GM19043 (cell line): ENCODE data around the gene NUDT4.
"Not testable (repeated sequence)": the region's sequence is repeated elsewhere in the genome, so short reads cannot be mapped to it uniquely, and the experiment has no call there.

ENCODE experiments used
- ATAC-seq: cut with Tn5 transposase; IDR thresholded peaks from one replicate; pipeline ENCODE4 v1.9.1; 2021; ENCODE audit warnings: low read depth; ENCODE audit not compliant: unreplicated experiment

NUDT4 gene

DNA sequence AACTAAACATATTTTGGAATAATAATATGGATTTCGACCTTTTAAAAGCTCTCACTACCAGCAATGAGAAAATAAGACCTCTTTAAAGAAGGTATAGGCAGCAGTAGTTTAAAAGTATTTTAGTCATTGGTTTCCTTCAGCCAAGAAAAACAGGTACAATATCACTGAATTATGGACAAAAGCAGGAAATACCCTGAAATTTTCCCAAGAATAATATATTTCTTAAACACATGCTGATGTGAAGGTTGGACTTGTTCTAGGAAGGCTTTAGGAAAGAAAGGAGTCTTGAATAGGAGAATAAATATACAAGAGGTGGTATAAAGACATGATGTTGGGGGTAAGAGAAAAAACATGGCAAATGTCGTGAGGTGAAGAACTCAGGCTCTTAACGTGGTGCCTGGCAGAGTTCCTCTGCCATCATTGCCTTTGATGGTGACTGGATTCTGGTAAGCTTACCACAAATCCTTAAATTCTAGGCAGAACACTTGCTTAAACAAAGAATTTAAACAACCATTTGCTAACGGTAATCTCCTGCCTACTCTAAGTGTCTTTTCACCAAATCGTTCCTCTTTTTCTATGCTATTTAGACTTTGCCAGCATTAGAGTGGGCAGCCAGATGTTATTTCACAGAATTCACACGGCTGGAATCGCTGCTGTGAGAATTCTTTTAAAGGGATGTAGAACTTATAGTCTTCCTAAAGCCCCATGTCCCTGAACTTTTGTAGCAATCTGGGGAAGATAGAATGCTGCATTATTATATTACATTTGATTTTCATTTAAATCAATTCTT, 11.9 kb upstream of the NUDT4 start:
- ATAC-seq: no peak

DNA sequence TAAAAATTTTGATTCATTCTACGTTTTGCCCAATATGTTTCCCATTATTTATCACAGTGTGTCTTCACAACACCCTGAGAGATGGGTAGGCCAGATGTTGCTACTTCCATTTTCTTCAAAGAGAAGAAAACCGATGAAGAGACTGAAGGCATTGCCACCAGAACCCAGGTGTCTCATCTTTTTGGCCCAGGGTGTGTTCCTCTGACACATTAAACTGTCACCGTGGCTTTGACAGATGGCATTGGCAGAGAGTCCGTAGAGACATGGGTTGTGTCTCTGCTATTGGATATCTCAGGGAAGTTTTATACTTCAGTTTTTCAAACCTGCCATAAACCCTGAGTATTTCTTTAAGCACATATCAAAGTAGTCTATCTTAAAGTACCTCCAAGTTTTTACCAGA, 11.3 kb upstream of the NUDT4 start:
- no peak for ATAC-seq

DNA sequence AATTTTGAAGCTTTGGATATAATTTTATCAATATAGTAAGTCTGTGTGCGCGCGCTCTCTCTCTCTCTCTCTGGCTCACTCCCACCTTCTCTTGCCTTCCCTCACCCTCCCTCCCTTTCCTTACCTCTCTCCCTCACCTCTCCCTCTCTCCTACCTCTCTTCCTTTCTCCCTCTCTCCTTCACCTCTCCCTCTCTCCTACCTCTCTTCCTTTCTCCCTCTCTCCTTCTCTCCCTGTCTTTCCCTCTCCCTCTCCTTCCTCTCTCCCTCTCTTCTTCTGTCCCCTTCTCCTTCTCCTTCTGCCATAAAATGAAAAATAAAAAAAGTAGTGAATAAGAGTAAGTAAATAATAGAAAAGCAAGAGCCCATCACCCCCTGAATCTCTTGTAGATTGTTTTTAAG, 9.0 kb upstream of the NUDT4 start:
- no peak for ATAC-seq

DNA sequence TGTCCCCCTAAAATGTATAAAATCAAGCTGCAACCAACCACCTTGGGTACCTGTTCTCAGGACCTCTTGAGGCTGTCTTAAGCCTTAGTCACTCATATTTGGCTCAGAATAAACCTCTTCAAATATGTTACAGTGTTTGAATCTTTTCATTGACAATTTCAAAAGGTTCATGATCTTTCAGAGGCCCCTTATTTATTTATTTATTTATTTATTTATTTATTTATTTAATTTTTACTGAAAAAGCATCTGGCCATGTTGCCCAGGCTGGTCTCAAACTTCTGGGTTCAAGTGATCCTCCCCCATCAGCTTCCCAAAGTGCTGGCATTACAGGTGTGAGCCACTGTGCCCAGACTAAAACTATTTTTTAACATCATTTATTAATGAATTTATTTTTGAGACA, 8.2 kb upstream of the NUDT4 start:
- ATAC-seq: no peak

DNA sequence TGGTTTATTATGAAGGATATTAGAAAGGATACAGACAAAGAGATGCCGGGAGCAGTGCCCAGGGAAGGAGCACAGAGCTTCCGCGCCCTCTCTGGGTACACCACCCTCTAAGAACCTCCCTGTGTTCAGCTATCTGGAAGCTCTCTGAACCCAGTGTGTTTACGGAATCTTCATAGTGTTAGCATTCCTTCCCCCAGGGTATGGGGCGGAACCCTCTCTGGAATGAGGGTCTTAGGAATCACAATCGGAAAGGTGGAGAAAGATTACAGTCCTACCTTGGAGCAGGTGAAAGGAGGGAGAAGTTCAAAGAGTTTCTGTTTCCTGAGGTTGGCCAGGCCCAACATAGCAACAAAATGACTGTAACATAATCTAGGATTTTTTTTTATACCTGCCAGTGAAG, 6.8 kb upstream of the NUDT4 start:
- no peak for ATAC-seq

DNA sequence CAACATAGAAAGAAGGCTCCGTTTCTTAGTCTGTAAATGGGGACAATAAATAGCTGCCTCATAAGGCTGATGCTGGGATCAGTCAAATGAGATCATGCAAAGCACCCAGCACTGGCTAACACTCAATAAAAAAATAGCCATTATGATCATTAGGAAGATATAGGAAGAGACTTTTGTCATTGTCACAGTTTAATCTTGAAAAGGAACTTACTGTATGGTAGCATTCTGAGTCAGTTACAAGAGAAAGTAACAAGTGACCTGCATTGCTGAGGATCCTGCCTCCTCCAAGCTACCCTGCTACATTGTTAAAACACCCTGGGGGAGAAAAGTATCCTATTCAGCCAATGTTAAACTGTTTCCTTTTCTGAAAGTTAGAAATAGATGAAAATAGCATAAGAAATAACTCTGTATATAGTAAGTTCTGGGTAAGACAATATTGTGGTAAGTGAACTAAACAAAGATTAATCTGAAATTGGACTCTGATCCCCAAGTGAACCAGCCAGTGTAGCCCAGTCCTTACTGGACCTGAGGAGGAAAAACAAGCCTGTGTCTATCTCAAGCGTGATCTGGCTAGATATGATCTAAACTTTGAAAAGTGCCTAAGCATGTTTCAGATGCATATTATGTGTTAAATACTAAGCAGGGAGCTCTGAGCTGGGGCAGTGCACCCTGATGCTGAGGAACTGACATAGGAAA, 3.6 kb upstream of the NUDT4 start:
- no peak for ATAC-seq

DNA sequence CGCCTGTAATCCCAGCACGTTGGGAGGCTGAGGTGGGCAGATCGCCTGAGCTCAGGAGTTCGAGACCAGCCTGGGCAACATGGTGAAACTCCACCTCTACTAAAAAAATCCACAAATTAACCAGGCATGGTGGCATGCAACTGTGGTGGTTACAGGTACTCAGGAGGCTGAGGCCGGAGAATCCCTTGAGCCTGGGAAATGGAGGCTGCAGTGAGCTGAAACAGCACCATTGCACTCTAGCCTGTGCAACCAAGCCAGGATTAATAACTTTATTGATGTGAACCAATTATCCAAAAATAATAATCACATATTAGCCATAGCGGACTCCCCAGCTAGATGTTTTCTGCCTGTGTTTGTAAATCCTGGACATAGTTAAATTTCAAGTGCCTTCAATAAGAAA, 1.8 kb upstream of the NUDT4 start:
- ATAC-seq: no peak

DNA sequence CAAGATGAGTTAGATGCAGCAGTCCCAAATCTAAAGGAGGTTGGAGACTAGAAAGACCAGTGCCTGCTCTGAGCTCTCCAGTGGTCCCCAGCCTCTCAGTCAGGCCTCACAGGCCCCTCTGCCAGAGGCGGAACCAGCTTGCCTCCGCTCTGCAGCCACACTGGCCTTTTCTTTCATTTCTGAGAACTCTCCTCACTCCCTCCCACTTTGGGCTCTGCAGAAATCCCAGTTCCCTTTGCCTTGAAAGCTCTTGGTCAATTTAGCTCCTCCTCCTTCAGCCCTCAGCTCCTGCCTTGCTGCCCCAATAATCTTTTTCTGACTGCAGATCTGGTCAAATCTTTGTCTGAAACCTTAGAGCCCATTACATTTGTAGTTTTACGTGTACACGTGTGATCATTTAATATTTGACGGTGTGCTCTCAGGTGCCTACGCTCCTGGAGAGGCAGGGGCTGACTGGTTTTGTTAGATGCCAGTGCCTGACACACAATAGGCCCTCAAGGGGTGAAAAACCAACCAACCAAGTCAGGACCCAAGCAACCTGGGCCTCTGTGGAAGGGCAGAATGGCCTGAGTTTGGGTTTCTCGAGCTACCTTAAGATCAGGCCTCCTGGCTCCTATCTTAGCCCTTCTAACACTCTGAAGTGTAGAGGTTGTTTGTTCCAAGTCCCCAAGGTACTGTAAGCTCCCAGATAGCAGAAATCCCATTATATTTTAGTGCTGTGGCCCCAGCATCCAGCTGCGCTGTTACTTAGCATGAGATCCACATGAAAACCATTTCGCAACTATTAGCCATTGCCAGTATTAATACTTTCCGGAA, 1.1 kb upstream of the NUDT4 start:
- no peak for ATAC-seq

DNA sequence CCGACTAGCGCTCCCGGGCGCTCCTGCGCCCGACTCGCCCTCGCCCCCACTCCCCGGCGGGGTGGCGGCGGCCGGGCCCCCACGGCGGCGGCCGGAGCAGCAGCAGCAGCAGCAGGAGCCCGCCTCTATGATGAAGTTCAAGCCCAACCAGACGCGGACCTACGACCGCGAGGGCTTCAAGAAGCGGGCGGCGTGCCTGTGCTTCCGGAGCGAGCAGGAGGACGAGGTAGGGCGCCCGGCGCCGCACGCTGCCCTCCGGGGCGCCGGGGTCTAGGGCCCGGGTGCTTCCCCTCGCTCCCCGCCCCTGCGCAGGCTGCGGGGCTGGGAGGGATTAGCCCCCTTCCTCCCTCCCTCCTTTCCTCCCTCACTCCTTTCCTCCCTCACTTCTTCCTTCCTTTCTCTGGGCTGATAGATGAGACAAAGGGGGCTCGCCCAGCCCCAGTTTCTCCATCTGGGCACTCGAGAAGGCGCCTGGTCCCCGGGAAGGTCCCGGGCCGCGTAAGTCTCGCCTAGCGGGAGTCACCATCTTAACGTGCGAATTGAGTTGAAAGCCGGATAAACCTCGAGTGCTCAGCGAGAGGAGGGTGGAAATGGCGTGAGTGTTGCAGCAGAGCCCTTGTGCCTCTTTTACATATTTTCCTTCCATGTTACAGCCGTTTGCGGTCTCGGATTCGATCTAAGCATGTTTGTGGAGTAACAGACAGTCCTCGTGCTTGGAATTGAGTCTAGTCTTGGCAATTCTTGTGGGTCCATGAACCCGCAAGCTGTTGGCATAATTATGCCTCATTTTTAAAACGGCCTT, 672 bp downstream of the NUDT4 start:
- ATAC-seq: peak; percentile 22

DNA sequence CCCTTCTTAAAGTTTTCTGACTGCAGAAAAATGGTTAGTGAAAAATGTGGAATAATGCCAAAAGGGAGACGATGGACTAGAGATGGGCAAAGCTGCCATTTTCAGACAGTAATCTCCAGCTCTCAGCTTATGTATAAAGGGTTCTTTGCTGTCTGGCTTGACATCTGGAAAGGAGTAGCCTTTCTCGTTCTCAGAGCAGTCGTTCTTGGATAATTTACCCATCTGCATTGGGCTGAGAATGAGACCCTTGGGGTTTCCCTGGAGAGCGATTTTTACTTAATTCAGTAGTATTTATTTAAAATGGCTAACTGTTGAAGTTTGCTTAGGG, 1.2 kb downstream of the NUDT4 start:
- no peak for ATAC-seq

DNA sequence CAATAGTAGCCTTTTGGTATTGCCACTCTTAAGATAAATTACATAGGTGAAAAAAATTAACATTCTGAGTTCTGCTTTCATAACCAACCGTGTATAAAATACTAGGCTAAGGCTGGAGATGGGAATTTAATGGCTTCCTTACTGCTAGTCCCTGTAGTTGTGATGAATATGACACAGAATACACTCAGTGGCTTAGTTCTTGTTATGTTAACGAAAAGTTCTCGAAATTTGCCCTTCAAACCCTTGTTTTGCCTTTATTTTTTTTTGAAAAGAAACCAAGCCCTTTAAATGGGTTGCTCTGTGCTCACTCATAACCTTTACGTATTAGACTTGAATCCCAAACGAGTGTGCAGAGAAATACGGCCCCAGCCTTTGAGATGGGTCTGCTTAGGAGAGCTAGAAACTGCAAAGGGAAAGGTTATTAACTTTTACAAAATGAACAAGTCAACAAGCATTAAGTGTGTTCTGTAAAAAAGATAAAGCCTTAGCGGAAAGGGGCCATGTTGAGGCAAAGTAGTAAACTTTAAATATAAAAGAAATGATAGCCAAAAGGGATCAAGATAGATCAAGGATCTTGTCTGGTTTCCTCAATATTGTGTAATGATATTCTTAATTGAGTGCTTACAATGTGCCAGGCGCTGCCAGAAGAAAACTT, 1.7 kb downstream of the NUDT4 start:
- no peak for ATAC-seq

DNA sequence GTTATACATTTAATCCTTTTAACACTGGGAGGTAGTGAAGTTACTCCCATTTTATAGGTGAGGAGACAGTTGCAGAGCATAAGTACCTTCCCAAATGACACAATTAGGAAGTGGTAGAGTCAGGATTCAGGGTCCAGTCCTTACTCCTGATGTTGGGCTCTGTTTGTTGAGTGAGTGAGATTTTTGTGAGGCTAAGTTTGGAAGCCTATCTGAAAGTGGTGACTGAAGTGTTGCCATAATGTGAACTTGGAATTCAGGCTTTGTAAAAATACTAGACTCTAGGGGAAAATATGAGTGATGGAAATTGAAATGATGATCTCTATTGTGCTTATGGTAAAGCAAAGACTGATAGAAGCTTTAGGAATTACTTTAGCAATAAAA, 2.2 kb downstream of the NUDT4 start:
- ATAC-seq: no peak

DNA sequence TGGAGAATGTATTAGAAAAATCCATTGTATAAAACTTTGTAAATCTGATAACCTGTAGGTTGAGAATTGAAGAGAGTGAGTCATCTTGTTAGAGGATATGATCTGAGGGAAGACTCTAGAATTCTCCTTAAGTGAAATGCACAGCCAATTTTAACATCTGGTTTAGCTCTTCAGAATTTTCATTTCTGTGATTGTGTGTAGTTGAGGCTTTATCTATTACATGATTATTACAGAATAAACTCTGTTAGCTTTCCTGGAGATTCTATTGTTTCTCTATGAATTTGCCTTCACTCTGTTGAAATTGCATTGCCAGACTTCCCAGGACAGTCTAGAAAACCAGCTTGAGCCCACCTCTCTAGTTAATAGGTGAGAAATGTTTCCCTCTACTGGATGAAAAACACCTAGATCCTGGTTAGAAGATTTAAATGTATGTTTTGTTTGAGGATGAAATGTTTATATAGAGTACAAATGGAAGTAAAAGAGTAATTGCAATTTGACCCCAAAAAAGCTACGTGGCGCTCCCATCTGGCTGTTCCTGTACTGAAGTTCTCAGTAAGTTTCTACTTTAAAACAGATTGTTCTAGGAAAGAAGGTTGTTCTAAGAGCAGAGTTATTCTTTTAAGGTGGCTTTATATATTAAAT, 2.9 kb downstream of the NUDT4 start:
- no peak for ATAC-seq

DNA sequence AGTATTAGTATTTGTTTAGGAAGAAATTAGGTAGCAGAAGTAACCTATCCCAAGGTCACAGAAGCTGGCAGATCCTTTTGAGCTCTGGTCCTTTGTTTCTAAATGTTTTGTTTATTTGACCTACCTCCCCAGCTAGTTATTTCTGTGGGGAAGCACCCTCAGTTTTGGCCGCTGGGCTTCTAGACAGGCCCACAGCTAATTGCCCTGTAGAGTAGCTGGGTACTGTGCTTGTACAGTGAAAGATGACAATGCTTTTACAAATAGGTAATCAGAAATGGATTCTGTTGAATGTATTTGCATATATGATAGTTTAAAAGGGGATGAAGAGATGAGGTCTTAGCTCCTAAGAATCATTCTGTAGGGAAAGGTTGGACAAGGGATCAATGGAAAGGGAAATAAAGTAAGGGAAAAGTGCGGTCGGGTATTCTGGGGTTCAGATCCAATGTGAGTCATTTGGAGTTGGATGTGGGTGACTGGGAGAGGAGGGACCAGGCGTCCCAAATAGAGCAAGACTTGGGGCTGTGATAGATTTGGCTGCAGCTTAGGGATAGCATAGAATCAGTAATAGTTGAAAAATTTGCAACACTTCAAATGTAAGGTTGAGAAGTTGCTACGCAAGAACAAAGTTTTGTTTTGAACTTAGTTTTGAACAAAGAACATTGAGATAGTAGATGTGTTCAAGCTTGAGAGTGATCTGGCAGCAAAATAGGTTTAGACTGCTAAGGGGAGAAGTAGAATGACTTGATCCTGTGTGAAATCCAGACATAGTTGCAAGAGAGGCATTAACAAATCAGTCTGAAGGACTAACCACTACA, 3.6 kb downstream of the NUDT4 start:
- no peak for ATAC-seq

DNA sequence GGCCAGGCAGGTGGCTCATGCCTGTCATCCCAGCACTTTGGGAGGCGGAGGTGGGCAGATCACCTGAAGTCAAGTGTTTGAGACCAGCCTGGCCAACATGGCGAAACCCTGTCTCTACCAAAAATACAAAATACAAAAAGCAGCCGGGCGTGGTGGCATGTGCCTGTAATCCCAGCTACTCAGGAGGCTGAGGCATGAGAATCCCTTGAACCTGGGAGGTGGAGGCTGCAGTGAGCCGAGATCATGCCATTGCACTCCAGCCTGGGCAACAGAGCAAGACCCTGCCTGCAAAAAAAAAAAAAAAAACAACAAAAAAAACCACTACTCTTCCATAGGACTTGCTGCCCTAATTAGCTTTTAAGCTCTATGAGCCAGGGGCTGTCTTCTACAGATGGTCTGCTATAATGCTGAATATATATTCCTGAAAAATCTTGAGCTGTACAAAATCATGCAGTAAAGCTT, 4.3 kb downstream of the NUDT4 start:
- ATAC-seq: not testable (repeated sequence)

DNA sequence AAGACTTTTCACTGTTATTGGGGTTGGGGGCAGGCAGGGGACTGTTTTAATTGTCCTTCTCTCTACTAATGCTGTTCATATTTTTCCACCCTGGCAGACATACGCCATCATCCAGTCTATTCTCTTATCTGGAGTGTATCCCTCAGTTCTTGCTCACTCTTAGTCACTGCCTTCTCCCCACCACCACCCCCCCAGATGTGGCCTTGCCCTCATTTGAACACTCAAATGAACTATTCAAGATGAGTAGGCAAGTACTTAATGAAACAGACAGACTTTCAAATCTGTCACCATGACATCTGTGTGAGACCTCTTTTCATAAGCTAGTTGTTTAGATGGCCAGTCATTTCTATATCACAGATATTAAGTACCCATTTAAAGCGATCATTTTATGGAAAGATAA, 10.1 kb downstream of the NUDT4 start:
- ATAC-seq: no peak

DNA sequence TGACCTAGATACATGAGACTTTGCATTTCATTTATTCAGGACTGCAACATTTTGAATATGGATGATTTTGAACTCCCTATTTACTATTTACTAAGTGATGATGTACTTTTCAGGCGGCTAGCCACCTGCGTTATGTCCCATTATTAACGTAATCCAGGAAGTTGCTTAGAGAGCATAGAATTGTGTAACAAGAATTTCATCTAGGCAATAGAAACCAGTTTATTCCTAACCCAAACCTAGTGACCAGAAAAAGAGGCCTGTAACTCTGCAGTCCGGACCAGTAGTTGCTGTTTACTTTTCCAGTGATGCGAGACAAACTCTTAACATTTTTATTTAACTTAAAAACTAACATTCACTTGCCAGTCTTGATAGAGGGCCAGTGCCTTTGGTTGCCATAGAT, 12.3 kb downstream of the NUDT4 start:
- no peak for ATAC-seq

DNA sequence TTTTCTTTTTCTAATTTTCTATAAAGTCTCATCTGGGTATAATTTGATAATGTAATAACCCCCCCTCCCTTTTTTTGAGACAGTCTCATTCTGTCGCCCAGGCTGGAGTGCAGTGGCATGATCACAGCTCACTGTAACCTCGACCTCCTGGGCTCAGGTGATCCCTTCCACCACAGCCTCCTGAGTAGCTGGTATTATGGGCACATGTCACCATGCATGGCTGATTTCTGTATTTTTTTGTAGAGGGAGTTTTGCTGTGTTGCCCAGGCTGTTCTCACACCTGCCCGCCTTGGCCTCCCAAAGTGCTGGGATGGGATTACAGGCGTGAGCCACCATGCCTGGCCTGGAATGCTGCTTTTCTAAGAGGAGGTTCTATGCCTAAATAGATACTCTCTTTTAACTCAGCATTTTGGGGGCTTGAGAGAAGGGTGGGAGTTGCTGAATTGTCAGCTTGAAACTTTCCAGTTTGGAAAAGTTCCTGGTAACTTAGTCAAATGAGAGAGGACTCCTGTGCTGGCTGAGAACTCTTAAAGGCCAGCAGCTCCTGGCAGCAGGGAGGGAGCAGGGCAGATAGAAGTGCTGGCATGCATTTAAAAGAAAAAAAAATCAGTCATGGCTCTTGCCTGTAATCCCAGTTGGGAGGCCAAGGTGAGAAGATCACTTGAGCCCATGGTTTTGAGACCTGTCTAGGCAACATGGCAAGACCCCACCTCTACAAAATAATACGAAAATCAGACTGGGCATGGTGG, 13.0 kb downstream of the NUDT4 start:
- ATAC-seq: no peak
